Fibroblast of skin of left quadriceps (primary cell): Measurements from ENCODE around the gene LRRC17.
"Not testable (repeated sequence)": the region's sequence is repeated elsewhere in the genome, so short reads cannot be mapped to it uniquely, and the experiment has no call there.

Experiments used
- DNase-seq, 2 experiments: peaks; one replicate each; pipeline ENCODE4 v3.0.0-alpha.2; 2013; ENCODE audit warnings: low read depth in 2 of 2

The LRRC17 gene

GRCh38 chr7:102897211-102897631 lies 15.6 kb upstream of the LRRC17 start:
- DNase-seq, result no peak

GRCh38 chr7:102897856-102898531 lies 14.8 kb upstream of the LRRC17 start:
- DNase-seq, result no peak

GRCh38 chr7:102898532-102898859 lies 14.3 kb upstream of the LRRC17 start:
- DNase-seq, result no peak

GRCh38 chr7:102902052-102902451 lies 10.7 kb upstream of the LRRC17 start:
- DNase-seq, result not testable (repeated sequence)

- DNase-seq, result not testable (repeated sequence)
Observed at GRCh38 chr7:102903576-102903975, 9.2 kb upstream of the LRRC17 start.

- DNase-seq, result no peak
Observed at GRCh38 chr7:102908676-102909075, 4.1 kb upstream of the LRRC17 start.

GRCh38 chr7:102913826-102914225 lies 1.0 kb downstream of the LRRC17 start:
- DNase-seq, result no peak

GRCh38 chr7:102914585-102914984 lies 1.8 kb downstream of the LRRC17 start:
- no peak for DNase-seq

- DNase-seq, result no peak
Observed at GRCh38 chr7:102916426-102916825, 3.6 kb downstream of the LRRC17 start.

- DNase-seq, result no peak
Observed at GRCh38 chr7:102916881-102917280, 4.1 kb downstream of the LRRC17 start.

GRCh38 chr7:102917436-102918353 lies 4.9 kb downstream of the LRRC17 start:
- no peak for DNase-seq

GRCh38 chr7:102918845-102919244 lies 6.0 kb downstream of the LRRC17 start:
- DNase-seq, result no peak

GRCh38 chr7:102925976-102926782 lies 13.4 kb downstream of the LRRC17 start:
- no peak for DNase-seq

- no peak for DNase-seq
Observed at GRCh38 chr7:102926783-102927140, 14.0 kb downstream of the LRRC17 start.

GRCh38 chr7:102927312-102927933 lies 14.6 kb downstream of the LRRC17 start:
- DNase-seq, result peak in 1 of 2 experiments; percentile 37

GRCh38 chr7:102931757-102932156 lies 19.0 kb downstream of the LRRC17 start:
- no peak for DNase-seq

GRCh38 chr7:102933763-102934162 lies 21.0 kb downstream of the LRRC17 start:
- DNase-seq, result peak; percentile 86 to 88

- no peak for DNase-seq
Observed at GRCh38 chr7:102934239-102934638, 21.4 kb downstream of the LRRC17 start.

GRCh38 chr7:102934701-102935100 lies 21.9 kb downstream of the LRRC17 start:
- DNase-seq, result no peak

- peak; percentile 65 to 74 for DNase-seq
Observed at GRCh38 chr7:102935450-102936115, 22.8 kb downstream of the LRRC17 start.

- no peak for DNase-seq
Observed at GRCh38 chr7:102938679-102939078, 25.9 kb downstream of the LRRC17 start.
